ENCODE results near the gene WHRN. TPM values are rescaled to one million over a fixed set of nuclear protein-coding genes. Genes with fewer than 3 reads are reported as not detected.

The WHRN gene
- total and polyA plus RNA-seq, 2 of the 13 experiments (the other 11 are each of a cell fraction or from before 2014, with no cell fraction given), result 2.3 to 5.3 TPM

DNA sequence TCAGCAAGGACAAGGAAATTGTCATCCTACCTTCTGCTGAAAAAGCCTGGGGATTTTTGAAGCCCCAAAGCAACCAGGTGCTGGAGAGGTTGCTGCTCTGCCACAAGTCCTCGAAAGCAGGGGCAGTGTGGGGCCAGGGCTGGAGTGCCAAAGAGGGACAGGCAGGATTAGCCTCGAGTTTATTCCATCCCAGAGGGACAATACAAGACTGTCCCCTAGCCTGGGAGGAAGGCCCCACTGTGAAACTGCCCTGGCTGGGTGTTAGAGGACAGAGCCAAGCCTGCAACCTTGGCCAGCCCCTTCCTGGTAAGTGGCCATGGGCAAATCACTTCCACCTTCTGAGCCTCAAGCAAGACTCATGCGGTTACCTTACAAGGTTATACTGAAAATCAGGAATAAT is 55.1 kb downstream of the WHRN start:
- CTCF ChIA-PET (ENCODE audit: low intra/inter-chr PET ratio, low total read pairs), result no interaction called here
- no peak overlapping the region for H2AFZ ChIP-seq (ENCODE audit: low read length)
- BruUV-seq (replicated peaks), result no TSS peak

More for the DNA sequence above, 55.1 kb downstream of the WHRN start:
- DNase-seq (ENCODE audit: low spot score) (no peak), FAIRE-seq (no peak), ATAC-seq (no peak)
- Histone ChIP-seq H3K4me1 (ENCODE audit: insufficient read depth, low read length) (peaks cover 10% of the 10 kb centered on the region), H3K36me3 (replicated peaks in 1 of 2; ENCODE audit: control insufficient read depth in 1 of 2, insufficient read depth in 2 of 2, low read length in 2 of 2) (no peaks in the 10 kb centered on the region), H3K79me2 (ENCODE audit: insufficient read depth, low read length) (no peaks in the 10 kb centered on the region), H3K9ac (ENCODE audit: insufficient read depth, low read depth, low read length) (no peak overlapping the region), H3K9me3 (ENCODE audit: low read length) (peaks cover 5% of the 10 kb centered on the region; the same call in 1 of the 2 replicates), H3K27ac (ENCODE audit: extremely low read length, insufficient read depth, low read length) (no peak overlapping the region), H3K27me3 (ENCODE audit: control insufficient read depth in 1 of 2, insufficient read depth in 2 of 2, low read length in 2 of 2) (no peaks in the 10 kb centered on the region), H3K4me3 (replicated peaks in 1 of 3; ENCODE audit: insufficient read depth in 1 of 3, low read depth in 2 of 3, low read length in 3 of 3) (no peak overlapping the region), H4K20me1 (ENCODE audit: insufficient read depth, low read length) (no peaks in the 10 kb centered on the region), H3K4me2 (ENCODE audit: low read depth, low read length) (no peak overlapping the region)
- intact Hi-C loops (cut with micrococcal nuclease; ENCODE audit: unreplicated experiment), result no loop called here
- TF ChIP-seq EED (CRISPR knock-in tag; IDR thresholded peaks at IDR 0.05) (no peak), HOXA7 (CRISPR knock-in tag; IDR thresholded peaks at IDR 0.05) (no peak), ZMAT3 (CRISPR knock-in tag; conservative IDR thresholded peaks at IDR 0.05) (no peak), ZNF431 (CRISPR knock-in tag; IDR thresholded peaks at IDR 0.05; ENCODE audit: borderline replicate concordance, low read depth) (no peak), ZNF766 (CRISPR knock-in tag; IDR thresholded peaks at IDR 0.05; ENCODE audit: borderline replicate concordance) (no peak), TMF1 (CRISPR knock-in tag; IDR thresholded peaks at IDR 0.05; ENCODE audit: low read depth) (no peak), TBX3 (IDR thresholded peaks at IDR 0.05; ENCODE audit: borderline replicate concordance) (no peak), U2AF1 (optimal IDR thresholded peaks at IDR 0.05; ENCODE audit: low read depth, low read length) (no peak), TEAD2 (CRISPR knock-in tag; IDR thresholded peaks at IDR 0.05) (no peak), ZNF136 (CRISPR knock-in tag; IDR thresholded peaks at IDR 0.05; ENCODE audit: low read depth) (no peak), ZNF234 (CRISPR knock-in tag; conservative IDR thresholded peaks at IDR 0.05) (no peak), BORCS8-MEF2B (CRISPR knock-in tag; IDR thresholded peaks at IDR 0.05) (no peak), HNRNPK (IDR thresholded peaks at IDR 0.05; ENCODE audit: low read depth, low read length, poor library complexity, severe bottlenecking) (no peak), ZBTB7B (CRISPR knock-in tag; IDR thresholded peaks at IDR 0.05) (no peak), SMARCE1 (IDR thresholded peaks at IDR 0.05; ENCODE audit: borderline replicate concordance) (no peak)
- TF ChIP-seq, protein P1, sequence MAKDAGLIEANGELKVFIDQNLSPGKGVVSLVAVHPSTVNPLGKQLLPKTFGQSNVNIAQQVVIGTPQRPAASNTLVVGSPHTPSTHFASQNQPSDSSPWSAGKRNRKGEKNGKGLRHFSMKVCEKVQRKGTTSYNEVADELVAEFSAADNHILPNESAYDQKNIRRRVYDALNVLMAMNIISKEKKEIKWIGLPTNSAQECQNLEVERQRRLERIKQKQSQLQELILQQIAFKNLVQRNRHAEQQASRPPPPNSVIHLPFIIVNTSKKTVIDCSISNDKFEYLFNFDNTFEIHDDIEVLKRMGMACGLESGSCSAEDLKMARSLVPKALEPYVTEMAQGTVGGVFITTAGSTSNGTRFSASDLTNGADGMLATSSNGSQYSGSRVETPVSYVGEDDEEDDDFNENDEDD (CRISPR knock-in tag; IDR thresholded peaks at IDR 0.05; ENCODE audit: borderline replicate concordance), result no peak
- TF ChIP-seq, protein P2, sequence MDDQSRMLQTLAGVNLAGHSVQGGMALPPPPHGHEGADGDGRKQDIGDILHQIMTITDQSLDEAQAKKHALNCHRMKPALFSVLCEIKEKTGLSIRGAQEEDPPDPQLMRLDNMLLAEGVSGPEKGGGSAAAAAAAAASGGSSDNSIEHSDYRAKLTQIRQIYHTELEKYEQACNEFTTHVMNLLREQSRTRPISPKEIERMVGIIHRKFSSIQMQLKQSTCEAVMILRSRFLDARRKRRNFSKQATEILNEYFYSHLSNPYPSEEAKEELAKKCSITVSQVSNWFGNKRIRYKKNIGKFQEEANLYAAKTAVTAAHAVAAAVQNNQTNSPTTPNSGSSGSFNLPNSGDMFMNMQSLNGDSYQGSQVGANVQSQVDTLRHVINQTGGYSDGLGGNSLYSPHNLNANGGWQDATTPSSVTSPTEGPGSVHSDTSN (CRISPR knock-in tag; IDR thresholded peaks at IDR 0.05; ENCODE audit: borderline replicate concordance), result no peak
- TF ChIP-seq, protein P3, sequence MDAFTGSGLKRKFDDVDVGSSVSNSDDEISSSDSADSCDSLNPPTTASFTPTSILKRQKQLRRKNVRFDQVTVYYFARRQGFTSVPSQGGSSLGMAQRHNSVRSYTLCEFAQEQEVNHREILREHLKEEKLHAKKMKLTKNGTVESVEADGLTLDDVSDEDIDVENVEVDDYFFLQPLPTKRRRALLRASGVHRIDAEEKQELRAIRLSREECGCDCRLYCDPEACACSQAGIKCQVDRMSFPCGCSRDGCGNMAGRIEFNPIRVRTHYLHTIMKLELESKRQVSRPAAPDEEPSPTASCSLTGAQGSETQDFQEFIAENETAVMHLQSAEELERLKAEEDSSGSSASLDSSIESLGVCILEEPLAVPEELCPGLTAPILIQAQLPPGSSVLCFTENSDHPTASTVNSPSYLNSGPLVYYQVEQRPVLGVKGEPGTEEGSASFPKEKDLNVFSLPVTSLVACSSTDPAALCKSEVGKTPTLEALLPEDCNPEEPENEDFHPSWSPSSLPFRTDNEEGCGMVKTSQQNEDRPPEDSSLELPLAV (CRISPR knock-in tag; conservative IDR thresholded peaks at IDR 0.05; ENCODE audit: low read depth), result no peak
- in situ Hi-C loops (cut with HindIII; ENCODE audit: extremely low pct_ligation_motif_present, low pct_unique_long_range_greater_than_20kb), result no loop called here
- POLR2A ChIA-PET, result no interaction called here
- WGBS (ENCODE audit: low lambda C conversion rate), result 70% methylated on average over 3 of the region's 3 CpGs

Measured in HepG2 (cell line).